Measurements from ENCODE around the gene TCERG1L. TPM values are rescaled to one million over a fixed set of nuclear protein-coding genes. Genes with fewer than 3 reads are reported as not detected.

Gene TCERG1L
- total RNA-seq, 2 donors from 2014 or later, result 0.12 TPM; not detected in 1

- H3K27me3 ChIP-seq, result no peaks in the 10 kb centered on the region
- H3K9me3 ChIP-seq, result no peaks in the 10 kb centered on the region
- H3K27ac ChIP-seq, result no peak overlapping the region
- DNase-seq (ENCODE audit: low spot score), result no peak
- no peak for TF ChIP-seq CTCF (IDR thresholded peaks at IDR 0.05)
- H3K4me1 ChIP-seq, result no peaks in the 10 kb centered on the region
- no peaks in the 10 kb centered on the region for H3K36me3 ChIP-seq
- no peak overlapping the region for H3K4me3 ChIP-seq
Measured at GRCh38 chr10:131074682-131075081, 236.8 kb downstream of the TCERG1L start.

GRCh38 chr10:131073469-131074035 is 238.0 kb downstream of the TCERG1L start:
- DNase-seq (ENCODE audit: low spot score), result no peak
- Histone ChIP-seq H3K27me3 (no peaks in the 10 kb centered on the region), H3K4me1 (no peaks in the 10 kb centered on the region), H3K27ac (no peak overlapping the region), H3K4me3 (no peak overlapping the region), H3K9me3 (no peaks in the 10 kb centered on the region), H3K36me3 (no peaks in the 10 kb centered on the region)
- no peak for TF ChIP-seq CTCF (IDR thresholded peaks at IDR 0.05)

GRCh38 chr10:131072651-131073468 is 238.7 kb downstream of the TCERG1L start:
- no peaks in the 10 kb centered on the region for H3K27me3 ChIP-seq
- TF ChIP-seq CTCF (IDR thresholded peaks at IDR 0.05), result no peak
- no peak overlapping the region for H3K4me3 ChIP-seq
- H3K4me1 ChIP-seq, result no peaks in the 10 kb centered on the region
- no peaks in the 10 kb centered on the region for H3K9me3 ChIP-seq
- no peaks in the 10 kb centered on the region for H3K36me3 ChIP-seq
- H3K27ac ChIP-seq, result no peak overlapping the region
- DNase-seq (ENCODE audit: low spot score), result no peak

DNA sequence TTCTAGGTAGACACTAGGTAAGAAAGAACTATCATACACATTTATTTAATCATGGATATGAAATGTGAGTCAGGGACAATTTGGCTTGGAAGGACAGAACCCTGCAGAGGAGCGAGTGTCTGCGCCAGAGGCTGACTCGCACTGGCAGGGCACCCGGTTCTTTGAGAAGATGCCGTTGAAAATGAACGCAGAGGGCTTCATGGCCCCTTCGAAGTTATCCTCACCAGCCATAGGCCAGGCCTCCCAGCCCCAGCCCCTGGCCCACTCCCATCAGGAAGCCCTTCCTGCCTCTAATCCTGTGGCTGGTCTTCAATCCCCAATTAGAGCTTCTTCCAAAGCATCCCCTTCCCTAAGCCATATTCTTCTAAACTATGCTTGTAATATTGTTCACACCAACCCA is 239.8 kb downstream of the TCERG1L start:
- no peak for TF ChIP-seq CTCF (IDR thresholded peaks at IDR 0.05)
- no peak overlapping the region for H3K4me3 ChIP-seq
- H3K9me3 ChIP-seq, result no peaks in the 10 kb centered on the region
- H3K4me1 ChIP-seq, result no peaks in the 10 kb centered on the region
- DNase-seq (ENCODE audit: low spot score), result no peak
- H3K27me3 ChIP-seq, result no peaks in the 10 kb centered on the region
- no peak overlapping the region for H3K27ac ChIP-seq
- H3K36me3 ChIP-seq, result no peaks in the 10 kb centered on the region

DNA sequence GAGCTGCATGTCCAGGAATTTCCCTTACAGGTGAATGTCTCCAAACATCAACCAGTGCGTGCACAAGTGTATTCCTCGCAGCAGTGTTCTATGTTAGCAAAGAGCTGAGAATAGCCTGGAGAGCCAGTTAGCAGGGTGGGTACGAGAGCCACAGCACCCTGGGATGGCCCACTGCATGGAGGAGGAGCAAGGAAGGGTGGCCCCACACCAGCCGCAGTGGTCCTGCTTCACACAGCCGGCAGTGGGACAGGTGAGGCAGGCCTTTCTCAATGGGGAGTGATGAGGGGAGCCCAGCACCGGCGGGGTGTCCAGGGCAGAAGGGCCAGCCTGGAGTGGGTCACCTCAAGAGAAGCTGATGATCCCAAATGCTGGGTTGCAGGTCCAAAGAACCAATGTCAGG is 240.7 kb downstream of the TCERG1L start:
- no peak overlapping the region for H3K4me3 ChIP-seq
- no peaks in the 10 kb centered on the region for H3K36me3 ChIP-seq
- H3K9me3 ChIP-seq, result no peaks in the 10 kb centered on the region
- no peak overlapping the region for H3K27ac ChIP-seq
- no peak for TF ChIP-seq CTCF (IDR thresholded peaks at IDR 0.05)
- no peaks in the 10 kb centered on the region for H3K4me1 ChIP-seq
- H3K27me3 ChIP-seq, result no peaks in the 10 kb centered on the region
- no peak for DNase-seq (ENCODE audit: low spot score)

All from right atrium auricular region (tissue), 2 donors.